ENCODE measurements around the gene TBC1D28. TPM values are rescaled to one million over a fixed set of nuclear protein-coding genes. Genes with fewer than 3 reads are reported as not detected.
"Not testable (repeated sequence)": the region's sequence is repeated elsewhere in the genome, so short reads cannot be mapped to it uniquely, and the experiment has no call there.

Gene TBC1D28
- total RNA-seq, 1 donor from 2014 or later: not detected

- not testable (repeated sequence) for H3K27me3 ChIP-seq (ENCODE audit: control insufficient read depth, insufficient read depth, low read length); H3K4me3 ChIP-seq (ENCODE audit: low read depth, low read length); DNase-seq (ENCODE audit: low read depth); H3K36me3 ChIP-seq (ENCODE audit: control insufficient read depth, insufficient read depth, low read length)
Measured at GRCh38 chr17:18635773-18636172, 8.4 kb downstream of the TBC1D28 start.

- H3K36me3 ChIP-seq (ENCODE audit: control insufficient read depth, insufficient read depth, low read length); H3K27me3 ChIP-seq (ENCODE audit: control insufficient read depth, insufficient read depth, low read length); DNase-seq (ENCODE audit: low read depth): not testable (repeated sequence)
- peak overlapping the region; percentile 17 for H3K4me3 ChIP-seq (ENCODE audit: low read depth, low read length)
Measured at GRCh38 chr17:18634550-18635263, 9.5 kb downstream of the TBC1D28 start.

- H3K36me3 ChIP-seq (ENCODE audit: control insufficient read depth, insufficient read depth, low read length): no peaks in the 10 kb centered on the region
- H3K27me3 ChIP-seq (ENCODE audit: control insufficient read depth, insufficient read depth, low read length): no peaks in the 10 kb centered on the region
- DNase-seq (ENCODE audit: low read depth): no peak
- no peak overlapping the region for H3K4me3 ChIP-seq (ENCODE audit: low read depth, low read length)
- TF ChIP-seq CTCF (IDR thresholded peaks at IDR 0.05; ENCODE audit: insufficient read depth, low read length, poor library complexity, severe bottlenecking): no peak
Measured at GRCh38 chr17:18626152-18626870, 17.9 kb downstream of the TBC1D28 start.

GRCh38 chr17:18625509-18626104 is 18.6 kb downstream of the TBC1D28 start:
- peak overlapping the region; percentile 39 for H3K4me3 ChIP-seq (ENCODE audit: low read depth, low read length)
- not testable (repeated sequence) for H3K36me3 ChIP-seq (ENCODE audit: control insufficient read depth, insufficient read depth, low read length); H3K27me3 ChIP-seq (ENCODE audit: control insufficient read depth, insufficient read depth, low read length)
- DNase-seq (ENCODE audit: low read depth): peak; percentile 4
- TF ChIP-seq CTCF (IDR thresholded peaks at IDR 0.05; ENCODE audit: insufficient read depth, low read length, poor library complexity, severe bottlenecking): peak; percentile 96

- not testable (repeated sequence) for H3K27me3 ChIP-seq (ENCODE audit: control insufficient read depth, insufficient read depth, low read length); H3K36me3 ChIP-seq (ENCODE audit: control insufficient read depth, insufficient read depth, low read length); DNase-seq (ENCODE audit: low read depth)
- peak overlapping the region; percentile 39 for H3K4me3 ChIP-seq (ENCODE audit: low read depth, low read length)
Measured at GRCh38 chr17:18624862-18625501, 19.2 kb downstream of the TBC1D28 start.

GRCh38 chr17:18617613-18618012 is 26.6 kb downstream of the TBC1D28 start:
- H3K4me3 ChIP-seq (ENCODE audit: low read depth, low read length); H3K36me3 ChIP-seq (ENCODE audit: control insufficient read depth, insufficient read depth, low read length); DNase-seq (ENCODE audit: low read depth): not testable (repeated sequence)

GRCh38 chr17:18613016-18613415 is 31.2 kb downstream of the TBC1D28 start:
- H3K27me3 ChIP-seq (ENCODE audit: control insufficient read depth, insufficient read depth, low read length); DNase-seq (ENCODE audit: low read depth); H3K4me3 ChIP-seq (ENCODE audit: low read depth, low read length); H3K36me3 ChIP-seq (ENCODE audit: control insufficient read depth, insufficient read depth, low read length): not testable (repeated sequence)

More at GRCh38 chr17:18617613-18618012, 26.6 kb downstream of the TBC1D28 start:
- H3K27me3 ChIP-seq (ENCODE audit: control insufficient read depth, insufficient read depth, low read length): not testable (repeated sequence)

GRCh38 chr17:18593138-18593537 is 51.1 kb downstream of the TBC1D28 start:
- H3K36me3 ChIP-seq (ENCODE audit: control insufficient read depth, insufficient read depth, low read length); H3K27me3 ChIP-seq (ENCODE audit: control insufficient read depth, insufficient read depth, low read length); H3K4me3 ChIP-seq (ENCODE audit: low read depth, low read length); DNase-seq (ENCODE audit: low read depth): not testable (repeated sequence)

Other genes with a start within 250 kb of the TBC1D28 start
- not detected in 2 replicates for gene LGALS9C, start 167.6 kb downstream of the TBC1D28 start, total RNA-seq
- gene FOXO3B, start 37.9 kb upstream of the TBC1D28 start, total RNA-seq: 18.2 and 18.6 TPM in 2 replicates
- gene FBXW10, start 99.7 kb upstream of the TBC1D28 start, total RNA-seq: not detected in 2 replicates
- 32.9 and 48.3 TPM in 2 replicates for gene TVP23B, start 136.8 kb upstream of the TBC1D28 start, total RNA-seq
- 33.2 and 43.0 TPM in 2 replicates for gene PRPSAP2, start 213.7 kb upstream of the TBC1D28 start, total RNA-seq